Tibial nerve (tissue), 4 donors: Measurements from ENCODE around the gene PGAP3.

Source experiments
- EP300 ChIP-seq, 2 donors: sonication (generic); formaldehyde crosslinking; IDR thresholded peaks; one replicate each; pipeline ENCODE4 v1.6.1; 2017; ENCODE audit warnings: antibody characterized with exemption in 2 of 2, mild to moderate bottlenecking in 1 of 2
- TF ChIP-seq, protein P1 (sequence below), 5 experiments: fragments of 200-600 bp in 3 of 5; fragments of 450-650 bp in 2 of 5; sonication (generic) in 3 of 5; IDR thresholded peaks; one replicate each; pipeline ENCODE4 v1.5.1; 2016 to 2019; ENCODE audit warnings: antibody characterized with exemption in 5 of 5, mild to moderate bottlenecking in 3 of 5, moderate library complexity in 2 of 5

DNA sequence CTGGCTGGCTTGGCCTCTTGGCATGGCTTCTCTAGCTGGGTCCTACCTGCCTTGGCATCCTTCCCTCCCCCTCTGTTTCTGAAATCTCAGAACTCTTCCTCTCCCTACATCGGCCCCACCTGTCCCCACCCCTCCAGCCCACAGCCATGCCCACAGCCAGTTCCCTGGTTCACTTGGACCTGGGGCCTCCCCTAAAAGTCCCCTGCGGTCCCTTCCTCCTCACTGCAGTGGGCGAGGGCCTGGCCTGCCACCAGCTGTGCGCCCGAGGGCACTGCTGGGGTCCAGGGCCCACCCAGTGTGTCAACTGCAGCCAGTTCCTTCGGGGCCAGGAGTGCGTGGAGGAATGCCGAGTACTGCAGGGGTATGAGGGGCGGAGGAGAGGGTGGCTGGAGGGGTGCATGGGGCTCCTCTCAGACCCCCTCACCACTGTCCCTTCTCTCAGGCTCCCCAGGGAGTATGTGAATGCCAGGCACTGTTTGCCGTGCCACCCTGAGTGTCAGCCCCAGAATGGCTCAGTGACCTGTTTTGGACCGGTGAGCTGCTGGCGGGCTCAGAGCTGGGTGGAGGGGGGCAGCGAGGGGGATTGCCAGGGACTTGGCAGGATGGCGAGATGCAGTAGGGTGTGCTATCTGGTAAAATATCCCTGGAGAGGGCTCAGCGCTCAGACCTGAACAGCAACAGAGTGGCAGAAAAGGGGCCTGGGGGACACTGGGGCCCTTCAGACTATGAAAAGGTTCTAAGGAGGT is 28.4 kb upstream of the PGAP3 start:
- TF ChIP-seq, protein P1, sequence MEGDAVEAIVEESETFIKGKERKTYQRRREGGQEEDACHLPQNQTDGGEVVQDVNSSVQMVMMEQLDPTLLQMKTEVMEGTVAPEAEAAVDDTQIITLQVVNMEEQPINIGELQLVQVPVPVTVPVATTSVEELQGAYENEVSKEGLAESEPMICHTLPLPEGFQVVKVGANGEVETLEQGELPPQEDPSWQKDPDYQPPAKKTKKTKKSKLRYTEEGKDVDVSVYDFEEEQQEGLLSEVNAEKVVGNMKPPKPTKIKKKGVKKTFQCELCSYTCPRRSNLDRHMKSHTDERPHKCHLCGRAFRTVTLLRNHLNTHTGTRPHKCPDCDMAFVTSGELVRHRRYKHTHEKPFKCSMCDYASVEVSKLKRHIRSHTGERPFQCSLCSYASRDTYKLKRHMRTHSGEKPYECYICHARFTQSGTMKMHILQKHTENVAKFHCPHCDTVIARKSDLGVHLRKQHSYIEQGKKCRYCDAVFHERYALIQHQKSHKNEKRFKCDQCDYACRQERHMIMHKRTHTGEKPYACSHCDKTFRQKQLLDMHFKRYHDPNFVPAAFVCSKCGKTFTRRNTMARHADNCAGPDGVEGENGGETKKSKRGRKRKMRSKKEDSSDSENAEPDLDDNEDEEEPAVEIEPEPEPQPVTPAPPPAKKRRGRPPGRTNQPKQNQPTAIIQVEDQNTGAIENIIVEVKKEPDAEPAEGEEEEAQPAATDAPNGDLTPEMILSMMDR (IDR thresholded peaks at IDR 0.05): no peak
- TF ChIP-seq EP300 (IDR thresholded peaks at IDR 0.05): no peak
